Karpas-422 (cell line): Measurements from ENCODE around the gene SPTBN1. TPM values are rescaled to one million over a fixed set of nuclear protein-coding genes. Genes with fewer than 3 reads are reported as not detected.

Experiments
- DNase-seq: peaks from one replicate; pipeline ENCODE4 v3.0.0-alpha.2; 2015
- H2AFZ ChIP-seq: fragments of 200-600 bp; sonication (generic); 2 replicates; pipeline ENCODE4 v1.6.1; 2014; ENCODE audit warnings: antibody characterized with exemption, low read length, mixed read lengths
- H3K27ac ChIP-seq: fragments of 200-600 bp; sonication (generic); 2 replicates; pipeline ENCODE4 v1.5.1; 2014; ENCODE audit warnings: mild to moderate bottlenecking, low read length, moderate library complexity
- H3K27me3 ChIP-seq: fragments of 200-600 bp; sonication (generic); 2 replicates; pipeline ENCODE4 v1.6.1; 2014; ENCODE audit warnings: low read length, mixed read lengths
- H3K36me3 ChIP-seq: fragments of 200-600 bp; sonication (generic); 2 replicates; pipeline ENCODE4 v1.6.1; 2014; ENCODE audit warnings: low read length, mixed read lengths; ENCODE audit not compliant: insufficient read depth
- H3K4me1 ChIP-seq: fragments of 200-600 bp; sonication (generic); 2 replicates; pipeline ENCODE4 v1.6.1; 2014; ENCODE audit warnings: mild to moderate bottlenecking, low read length, mixed read lengths
- H3K4me2 ChIP-seq: fragments of 200-600 bp; sonication (generic); 2 replicates; pipeline ENCODE4 v1.6.1; 2014; ENCODE audit warnings: low read length, low read depth, mild to moderate bottlenecking; ENCODE audit not compliant: poor library complexity, severe bottlenecking
- H3K4me3 ChIP-seq: fragments of 200-600 bp; sonication (generic); 2 replicates; pipeline ENCODE4 v1.5.1; 2014; ENCODE audit warnings: mild to moderate bottlenecking, antibody characterized with exemption, low read length, mixed read lengths
- H3K79me2 ChIP-seq: fragments of 200-600 bp; sonication (generic); 2 replicates; pipeline ENCODE4 v1.6.1; 2014; ENCODE audit warnings: mild to moderate bottlenecking, low read length, mixed read lengths
- H3K9ac ChIP-seq: fragments of 200-600 bp; sonication (generic); 2 replicates; pipeline ENCODE4 v1.6.0; 2014; ENCODE audit warnings: low read length
- H3K9me2 ChIP-seq: fragments of 200-600 bp; sonication (generic), shearing (Covaris generic); replicated peaks from 2 replicates; pipeline ENCODE4 v1.6.0; 2014; ENCODE audit warnings: mild to moderate bottlenecking, low read length, moderate library complexity; ENCODE audit not compliant: insufficient read depth
- H3K9me3 ChIP-seq: fragments of 300-700, 200-600 bp; sonication (generic); 2 replicates; pipeline ENCODE4 v1.6.1; 2014; ENCODE audit warnings: low read length, mixed read lengths
- H4K20me1 ChIP-seq: fragments of 200-600 bp; sonication (generic); 2 replicates; pipeline ENCODE4 v1.6.1; 2014; ENCODE audit warnings: mild to moderate bottlenecking, antibody characterized with exemption, low read length, low read depth; ENCODE audit not compliant: insufficient read depth
- total RNA-seq: library from RNA; depleted of rRNA; stranded (reverse); fragments of >200 nt; shearing (Covaris generic); gene quantifications from 2 replicates; pipeline ENCODE4 v1.2.3, GENCODE V29; 2014; ENCODE audit warnings: low replicate concordance

Gene SPTBN1
- total RNA-seq, 1 experiment from 2014 or later: 6.2 TPM

GRCh38 chr2:54590216-54591120, 134.3 kb downstream of the SPTBN1 start:
- Histone ChIP-seq H3K27ac (no peak overlapping the region), H3K9me3 (no peaks in the 10 kb centered on the region), H2AFZ (no peak overlapping the region), H3K79me2 (no peaks in the 10 kb centered on the region), H3K27me3 (no peaks in the 10 kb centered on the region), H3K4me3 (no peak overlapping the region), H3K36me3 (no peaks in the 10 kb centered on the region), H3K4me2 (no peak overlapping the region), H4K20me1 (no peaks in the 10 kb centered on the region; the same call in 1 of the 2 replicates), H3K9ac (no peak overlapping the region), H3K4me1 (peaks cover 12% of the 10 kb centered on the region), H3K9me2 (no peaks in the 10 kb centered on the region)
- DNase-seq: no peak

GRCh38 chr2:54591551-54591950, 135.4 kb downstream of the SPTBN1 start:
- H3K27me3 ChIP-seq: no peaks in the 10 kb centered on the region
- no peak overlapping the region for H3K9ac ChIP-seq
- H3K9me3 ChIP-seq: no peaks in the 10 kb centered on the region
- no peak for DNase-seq
- H3K27ac ChIP-seq: no peak overlapping the region
- H4K20me1 ChIP-seq: no peaks in the 10 kb centered on the region; the same call in 1 of the 2 replicates
- no peaks in the 10 kb centered on the region for H3K36me3 ChIP-seq
- H3K9me2 ChIP-seq: no peaks in the 10 kb centered on the region
- H2AFZ ChIP-seq: no peak overlapping the region
- peaks cover 12% of the 10 kb centered on the region for H3K4me1 ChIP-seq
- H3K79me2 ChIP-seq: no peaks in the 10 kb centered on the region
- H3K4me3 ChIP-seq: no peak overlapping the region
- no peak overlapping the region for H3K4me2 ChIP-seq

GRCh38 chr2:54593249-54593648, 137.1 kb downstream of the SPTBN1 start:
- DNase-seq: no peak
- Histone ChIP-seq H3K9ac (no peak overlapping the region), H3K9me3 (no peaks in the 10 kb centered on the region), H2AFZ (no peak overlapping the region), H4K20me1 (no peaks in the 10 kb centered on the region; the same call in 1 of the 2 replicates), H3K4me1 (peaks cover 12% of the 10 kb centered on the region), H3K9me2 (no peaks in the 10 kb centered on the region), H3K27me3 (no peaks in the 10 kb centered on the region), H3K36me3 (no peaks in the 10 kb centered on the region), H3K27ac (no peak overlapping the region), H3K4me2 (no peak overlapping the region), H3K79me2 (no peaks in the 10 kb centered on the region), H3K4me3 (no peak overlapping the region)

GRCh38 chr2:54594048-54594447, 137.9 kb downstream of the SPTBN1 start:
- Histone ChIP-seq H3K27ac (no peak overlapping the region), H3K9me3 (no peaks in the 10 kb centered on the region), H3K36me3 (no peaks in the 10 kb centered on the region), H2AFZ (no peak overlapping the region), H4K20me1 (no peaks in the 10 kb centered on the region), H3K4me2 (no peak overlapping the region), H3K4me1 (peaks cover 12% of the 10 kb centered on the region), H3K79me2 (no peaks in the 10 kb centered on the region), H3K9me2 (no peaks in the 10 kb centered on the region), H3K27me3 (no peaks in the 10 kb centered on the region), H3K9ac (no peak overlapping the region), H3K4me3 (no peak overlapping the region)
- DNase-seq: no peak

- no peak overlapping the region for H3K27ac ChIP-seq
- H3K36me3 ChIP-seq: no peaks in the 10 kb centered on the region
- H2AFZ ChIP-seq: no peak overlapping the region
- H3K27me3 ChIP-seq: no peaks in the 10 kb centered on the region
- no peaks in the 10 kb centered on the region for H3K79me2 ChIP-seq
- H3K9me2 ChIP-seq: no peaks in the 10 kb centered on the region
- H3K4me1 ChIP-seq: peaks cover 8% of the 10 kb centered on the region; the same call in 1 of the 2 replicates
- no peak overlapping the region for H3K4me2 ChIP-seq
- no peaks in the 10 kb centered on the region for H3K9me3 ChIP-seq
- H3K9ac ChIP-seq: no peak overlapping the region
- no peak overlapping the region for H3K4me3 ChIP-seq
- H4K20me1 ChIP-seq: no peaks in the 10 kb centered on the region
- no peak for DNase-seq
These were observed 139.2 kb downstream of the SPTBN1 start for GRCh38 chr2:54595161-54595803.

GRCh38 chr2:54595999-54596902, 140.1 kb downstream of the SPTBN1 start:
- Histone ChIP-seq H3K27me3 (no peaks in the 10 kb centered on the region), H3K4me3 (no peak overlapping the region), H3K4me1 (peaks cover 10% of the 10 kb centered on the region), H3K36me3 (no peaks in the 10 kb centered on the region), H3K27ac (no peak overlapping the region), H3K79me2 (no peaks in the 10 kb centered on the region), H3K9ac (no peak overlapping the region), H4K20me1 (no peaks in the 10 kb centered on the region), H2AFZ (no peak overlapping the region), H3K9me3 (no peaks in the 10 kb centered on the region), H3K4me2 (no peak overlapping the region), H3K9me2 (no peaks in the 10 kb centered on the region)
- DNase-seq: no peak

GRCh38 chr2:54597153-54597848, 141.2 kb downstream of the SPTBN1 start:
- Histone ChIP-seq H2AFZ (no peak overlapping the region), H3K79me2 (no peaks in the 10 kb centered on the region), H3K36me3 (no peaks in the 10 kb centered on the region), H3K4me3 (no peak overlapping the region), H3K9me3 (no peaks in the 10 kb centered on the region), H3K9ac (no peak overlapping the region), H3K27ac (no peak overlapping the region), H3K9me2 (no peaks in the 10 kb centered on the region), H4K20me1 (no peaks in the 10 kb centered on the region), H3K27me3 (no peaks in the 10 kb centered on the region), H3K4me2 (no peak overlapping the region), H3K4me1 (peaks cover 10% of the 10 kb centered on the region)
- no peak for DNase-seq
